HG03135 (cell line): ENCODE measurements around the gene SLC41A2.
"Not testable (repeated sequence)": the region's sequence is repeated elsewhere in the genome, so short reads cannot be mapped to it uniquely, and the experiment has no call there.

Source experiments
- ATAC-seq: cut with Tn5 transposase; IDR thresholded peaks from one replicate; pipeline ENCODE4 v1.9.1; 2021; ENCODE audit warnings: mild to moderate bottlenecking, moderate library complexity; ENCODE audit not compliant: unreplicated experiment

The SLC41A2 gene

GRCh38 chr12:104964167-104964855 is 6.2 kb upstream of the SLC41A2 start:
- no peak for ATAC-seq

GRCh38 chr12:104963757-104964156 is 5.7 kb upstream of the SLC41A2 start:
- ATAC-seq: no peak

- ATAC-seq: no peak
Measured at GRCh38 chr12:104960464-104960863, 2.4 kb upstream of the SLC41A2 start.

GRCh38 chr12:104959335-104959841 is 1.3 kb upstream of the SLC41A2 start:
- no peak for ATAC-seq

- no peak for ATAC-seq
Measured at GRCh38 chr12:104958805-104959334, 780 bp upstream of the SLC41A2 start.

- peak; percentile 31 for ATAC-seq
Measured at GRCh38 chr12:104957719-104958000, 430 bp downstream of the SLC41A2 start.

GRCh38 chr12:104956870-104957718 is 996 bp downstream of the SLC41A2 start:
- ATAC-seq: no peak

GRCh38 chr12:104955703-104956102 is 2.4 kb downstream of the SLC41A2 start:
- no peak for ATAC-seq

- ATAC-seq: no peak
Measured at GRCh38 chr12:104953323-104953722, 4.8 kb downstream of the SLC41A2 start.

- ATAC-seq: no peak
Measured at GRCh38 chr12:104952816-104953215, 5.3 kb downstream of the SLC41A2 start.

GRCh38 chr12:104951759-104952509 is 6.2 kb downstream of the SLC41A2 start:
- no peak for ATAC-seq

GRCh38 chr12:104948716-104949115 is 9.4 kb downstream of the SLC41A2 start:
- ATAC-seq: not testable (repeated sequence)

- ATAC-seq: no peak
Measured at GRCh38 chr12:104944252-104944651, 13.8 kb downstream of the SLC41A2 start.

GRCh38 chr12:104943401-104943800 is 14.7 kb downstream of the SLC41A2 start:
- not testable (repeated sequence) for ATAC-seq

GRCh38 chr12:104942075-104942474 is 16.0 kb downstream of the SLC41A2 start:
- no peak for ATAC-seq

- ATAC-seq: no peak
Measured at GRCh38 chr12:104941454-104941853, 16.6 kb downstream of the SLC41A2 start.

GRCh38 chr12:104939089-104939488 is 19.0 kb downstream of the SLC41A2 start:
- ATAC-seq: no peak

- ATAC-seq: no peak
Measured at GRCh38 chr12:104938371-104938770, 19.7 kb downstream of the SLC41A2 start.

- ATAC-seq: no peak
Measured at GRCh38 chr12:104935886-104936285, 22.2 kb downstream of the SLC41A2 start.

GRCh38 chr12:104933778-104934177 is 24.3 kb downstream of the SLC41A2 start:
- no peak for ATAC-seq

- ATAC-seq: no peak
Measured at GRCh38 chr12:104933128-104933527, 25.0 kb downstream of the SLC41A2 start.
